ENCODE measurements around the gene HOXA9.

Gene HOXA9

DNA sequence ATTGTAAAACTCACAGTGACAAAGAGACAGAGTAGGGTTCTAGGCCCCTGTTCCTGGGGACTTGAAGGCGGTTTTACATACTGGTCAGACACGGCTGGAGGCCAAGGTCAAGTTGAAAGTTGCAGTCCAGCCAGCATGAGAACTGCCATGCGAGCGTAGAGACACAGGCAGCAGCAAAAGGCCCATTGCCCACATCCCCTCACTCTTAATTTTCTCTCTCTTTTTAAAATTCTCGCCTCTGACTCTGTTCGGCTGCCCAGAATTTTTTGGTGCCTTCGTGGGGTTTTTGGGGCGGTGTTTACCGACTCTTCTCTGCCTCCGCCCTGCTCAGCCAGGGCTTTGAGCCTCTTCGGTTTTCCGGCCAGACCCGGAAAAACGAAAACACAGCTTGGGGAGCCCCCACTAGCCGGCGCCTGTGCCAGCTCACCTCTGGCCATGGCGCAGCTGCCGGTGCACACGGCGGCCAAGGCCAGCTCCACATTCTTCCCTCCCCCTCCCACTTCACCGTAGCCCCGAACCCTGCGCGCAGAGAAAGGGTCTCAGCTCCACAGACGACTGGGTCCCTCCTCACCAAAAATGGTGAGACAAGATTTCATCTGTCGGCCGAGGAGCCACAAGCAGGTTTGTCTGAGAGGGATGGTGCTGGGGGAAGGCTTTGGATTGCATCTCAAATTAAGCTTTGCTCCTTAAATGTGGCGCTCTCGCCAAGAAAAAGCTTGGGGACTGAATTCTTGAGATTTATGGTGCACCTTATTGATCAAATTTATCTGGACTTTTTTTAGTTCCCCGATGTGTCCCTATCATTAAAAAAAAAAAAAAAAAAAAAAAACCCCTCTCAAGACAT, 36.9 kb upstream of the HOXA9 start:
- DNase-seq = peak; percentile 48
- in situ Hi-C loops (cut with MboI; ENCODE audit: low pct_unique_long_range_greater_than_20kb, low sequenced_read_pairs) = no loop called here

DNA sequence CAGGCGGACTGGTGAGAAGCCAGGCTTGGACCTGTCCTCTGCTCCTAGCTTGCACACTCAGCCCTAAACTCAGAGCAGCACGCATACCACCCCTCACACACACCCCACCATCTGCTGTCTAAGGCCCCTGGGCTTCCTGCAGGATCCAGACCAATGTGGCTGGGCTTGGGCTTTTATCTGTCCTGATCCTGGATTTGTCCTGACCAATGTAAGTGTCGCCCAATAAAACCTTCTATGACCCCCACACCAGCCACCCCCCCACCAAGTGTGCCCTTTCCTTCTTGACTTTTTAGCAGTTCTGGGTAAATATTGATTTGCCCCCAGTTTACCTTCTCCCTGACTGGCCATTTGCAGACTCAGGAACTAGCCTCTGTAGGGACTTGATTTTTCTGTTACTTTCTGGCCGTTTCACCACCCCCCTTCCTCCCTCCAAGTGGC, 36.3 kb upstream of the HOXA9 start:
- in situ Hi-C loops (cut with MboI; ENCODE audit: low pct_unique_long_range_greater_than_20kb, low sequenced_read_pairs) = no loop called here
- peak; percentile 60 for DNase-seq

DNA sequence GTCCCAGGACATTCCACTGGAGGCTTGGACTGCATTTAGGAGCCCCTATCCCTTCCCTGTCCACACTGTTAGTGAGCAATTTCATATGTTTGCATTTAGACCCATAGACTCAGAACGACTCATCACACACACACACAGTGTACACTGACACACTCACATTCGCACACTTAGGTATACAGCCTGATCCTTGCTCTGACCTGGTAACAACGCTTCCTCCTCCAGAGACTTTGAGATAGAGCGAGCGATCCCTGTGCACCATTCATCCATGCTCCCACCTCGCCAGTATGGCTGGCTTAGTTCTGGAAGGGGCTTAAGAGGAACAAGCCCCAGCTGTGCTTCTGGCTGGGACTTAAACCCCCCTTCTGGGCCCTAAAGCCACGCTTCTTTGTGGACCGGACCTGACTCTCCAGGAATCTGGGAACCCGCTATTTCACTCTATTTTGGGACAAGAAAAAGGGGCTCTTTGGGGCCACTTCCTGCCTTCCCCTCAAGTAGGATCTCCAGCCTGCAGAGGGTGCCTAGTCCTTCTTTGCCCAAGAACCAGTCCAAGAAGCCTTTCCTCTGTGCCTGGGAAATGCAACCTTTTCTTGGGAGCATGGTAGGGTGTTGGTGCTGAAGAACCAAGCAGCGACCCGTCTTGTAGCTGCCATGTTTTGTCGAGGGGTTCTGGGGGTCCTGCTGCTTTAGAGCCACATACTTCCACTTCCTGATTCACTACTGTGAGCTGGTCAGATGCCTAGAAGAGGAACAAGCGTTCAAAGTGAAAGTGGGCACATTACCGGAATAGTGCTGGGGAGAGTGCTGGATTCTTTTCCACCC, 35.6 kb upstream of the HOXA9 start:
- in situ Hi-C loops (cut with MboI; ENCODE audit: low pct_unique_long_range_greater_than_20kb, low sequenced_read_pairs) = no loop called here
- peak; percentile 85 for DNase-seq

DNA sequence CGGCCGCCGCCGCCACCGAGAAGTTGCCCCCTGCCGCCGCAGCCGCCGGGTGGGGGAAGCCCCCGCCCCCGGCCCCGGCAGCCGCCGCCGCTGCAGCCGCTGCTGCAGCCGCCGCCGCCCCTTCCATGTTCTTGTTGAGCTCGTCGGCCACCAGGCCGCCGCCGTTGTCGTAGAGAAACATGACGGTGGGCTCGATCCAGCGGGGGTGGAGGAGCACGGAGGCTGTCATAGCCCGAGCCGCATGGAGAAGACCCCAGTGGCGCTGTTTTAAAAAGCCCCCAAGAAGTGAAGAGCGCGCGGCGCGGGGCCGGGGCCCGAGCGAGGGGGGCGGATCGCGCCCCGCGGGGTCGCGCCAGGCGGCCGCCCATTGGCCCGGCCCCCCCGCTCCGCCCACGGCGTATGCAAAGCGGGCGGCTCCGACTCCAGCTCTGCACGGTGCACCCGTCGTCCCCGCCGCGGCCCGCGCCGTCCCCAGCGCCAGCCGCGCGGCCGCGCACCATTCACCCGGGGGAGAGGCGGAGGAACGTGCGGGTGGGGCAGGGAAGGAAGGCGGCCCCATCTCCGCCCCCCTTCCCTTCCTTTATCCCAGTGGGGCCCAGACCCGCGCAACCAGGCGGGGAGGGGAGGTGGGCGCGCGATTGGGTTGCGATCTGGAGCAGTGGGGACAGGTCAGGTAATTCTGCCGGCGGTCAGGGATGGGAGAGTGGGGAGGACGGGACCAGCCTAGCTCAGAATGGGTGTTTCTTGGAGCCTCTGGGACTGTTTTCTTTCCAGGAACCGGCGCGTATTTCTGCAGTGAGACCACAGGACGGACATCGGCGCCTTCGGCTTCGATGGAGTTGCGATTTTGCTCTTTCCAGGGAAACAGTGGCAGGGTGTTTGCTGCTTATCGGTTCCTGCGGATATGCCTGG, 34.8 kb upstream of the HOXA9 start, which contains the start of gene HOXA13:
Gene HOXA13 (minus strand): TSS at position 243 of the 912 bp plus-strand sequence. CDS start 14 bp downstream, at position 229.
- peak; percentile 90 for DNase-seq
- in situ Hi-C loops (cut with MboI; ENCODE audit: low pct_unique_long_range_greater_than_20kb, low sequenced_read_pairs) = loop anchor here (25.0 kb wide), 1 partner anchor 838 kb away; no protein-coding TSS in a partner anchor

DNA sequence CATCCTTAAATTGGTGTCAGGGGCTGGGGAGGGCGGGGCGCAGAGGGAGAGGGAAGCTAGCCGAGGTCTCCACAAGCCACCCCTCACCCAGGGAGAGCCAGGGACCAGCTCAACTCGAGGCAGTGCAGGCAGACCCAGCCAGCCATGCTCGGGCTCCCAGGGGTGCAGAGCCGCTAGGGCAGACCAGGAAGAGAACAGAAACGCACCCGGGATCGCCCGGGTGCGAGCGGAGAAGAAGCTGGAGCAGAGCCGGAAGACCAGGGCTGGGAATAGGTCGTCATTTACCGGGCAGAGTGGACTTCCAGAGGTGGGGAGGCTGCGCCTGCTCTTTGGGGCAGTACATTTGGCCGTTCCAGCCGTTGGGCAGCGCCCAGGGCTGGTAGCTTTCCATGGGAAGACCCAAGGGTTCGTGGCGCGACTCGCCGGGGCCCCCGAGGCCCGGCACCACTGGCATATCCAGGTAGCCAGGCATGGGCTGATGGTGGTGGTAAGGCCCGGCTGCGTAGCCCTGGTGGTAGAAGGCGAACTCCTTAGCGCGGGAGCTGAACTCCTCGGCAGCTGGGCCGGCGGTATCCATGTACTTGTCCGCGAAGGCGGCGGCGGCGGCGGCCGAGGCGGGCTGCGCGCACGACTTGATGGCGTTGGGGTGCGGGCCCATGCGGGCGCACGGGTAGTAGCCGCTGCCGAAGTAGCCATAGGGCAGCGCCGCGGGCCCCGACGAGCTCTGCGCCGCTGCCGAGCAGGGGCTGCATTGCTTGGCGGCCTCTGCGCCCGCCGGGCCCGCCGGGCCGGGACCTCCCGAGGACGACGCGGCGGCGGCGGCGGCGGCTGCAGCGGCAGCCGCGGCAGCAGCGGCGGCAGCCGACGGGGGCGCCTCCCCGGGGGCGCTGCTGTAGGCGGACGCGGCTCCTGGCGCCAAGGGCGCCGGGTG, 33.8 kb upstream of the HOXA9 start:
- in situ Hi-C loops (cut with MboI; ENCODE audit: low pct_unique_long_range_greater_than_20kb, low sequenced_read_pairs) = loop anchor here (25.0 kb wide), 1 partner anchor 837 kb away; no protein-coding TSS in a partner anchor
- DNase-seq = no peak

DNA sequence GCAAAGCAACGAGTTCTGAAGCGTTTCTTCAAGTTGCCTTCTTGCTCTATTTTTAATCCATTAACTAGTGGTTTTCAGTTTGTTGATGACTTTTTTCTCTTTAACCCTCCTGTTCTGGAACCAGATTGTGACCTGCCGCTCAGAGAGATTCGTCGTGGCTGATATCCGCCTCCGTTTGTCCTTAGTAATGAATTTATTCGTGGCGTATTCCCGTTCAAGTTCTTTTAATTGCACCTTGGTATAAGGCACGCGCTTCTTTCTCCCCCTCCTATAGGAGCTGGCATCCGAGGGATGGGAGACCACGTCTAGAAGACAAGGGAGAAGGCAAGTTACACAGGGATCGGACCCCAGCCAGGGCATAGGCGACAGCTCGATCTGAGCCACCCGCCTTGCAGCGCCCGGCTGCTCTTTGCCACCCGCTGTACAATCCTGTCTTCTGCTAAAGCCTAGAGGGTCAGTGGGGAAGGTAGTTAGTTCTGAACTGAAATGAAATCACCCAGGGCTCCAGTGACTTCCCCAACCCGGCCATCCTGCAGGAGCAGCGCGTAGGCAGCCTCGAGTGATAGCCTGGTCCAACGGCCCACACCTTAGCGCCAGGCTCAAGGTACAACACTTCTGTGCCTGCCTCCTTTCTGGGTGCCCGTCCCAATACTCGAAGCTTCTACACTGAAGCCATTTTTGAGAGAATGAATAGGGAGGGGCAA, 33.0 kb upstream of the HOXA9 start:
- in situ Hi-C loops (cut with MboI; ENCODE audit: low pct_unique_long_range_greater_than_20kb, low sequenced_read_pairs) = loop anchor here (25.0 kb wide), 1 partner anchor 836 kb away; no protein-coding TSS in a partner anchor

DNA sequence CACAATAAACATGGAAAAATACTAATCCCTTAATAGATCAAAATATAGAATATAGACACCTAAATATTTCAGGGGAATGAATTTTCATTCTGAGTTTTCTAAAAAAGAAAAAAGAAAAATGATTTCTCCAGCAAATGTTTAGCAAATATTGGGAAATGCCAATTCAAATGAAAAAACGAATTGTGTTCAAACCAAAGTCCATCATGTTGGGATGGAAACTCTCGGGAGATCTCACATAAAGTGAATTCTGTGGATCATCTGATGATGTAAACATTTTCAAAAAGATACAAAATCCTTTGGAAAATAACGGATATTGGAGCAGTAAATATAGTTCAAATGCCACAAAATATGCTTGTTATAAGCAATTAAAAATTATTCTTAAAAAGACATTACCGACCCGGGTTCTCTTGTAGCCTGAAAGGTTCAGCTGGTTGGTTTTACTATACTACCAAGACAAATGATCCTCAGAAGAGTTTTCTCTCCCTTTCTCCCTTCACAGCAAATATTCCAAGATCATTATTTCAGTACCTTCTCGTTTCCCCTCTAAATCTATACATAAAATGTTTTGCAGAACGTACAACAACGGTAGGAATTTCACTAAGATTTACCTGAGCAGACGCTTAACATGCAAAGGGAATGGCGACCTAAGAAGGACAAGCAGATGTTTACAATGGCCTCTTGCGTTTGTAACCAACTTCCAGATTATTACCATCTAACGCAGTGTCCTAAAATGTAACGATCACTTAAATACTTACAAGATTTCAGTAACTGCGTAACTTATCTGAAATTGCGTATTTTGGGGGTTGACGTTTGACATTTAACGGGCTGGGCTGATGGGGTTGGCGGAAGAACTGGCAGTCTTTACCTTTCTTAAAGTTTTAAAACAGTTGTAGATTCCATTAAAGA, 32.1 kb upstream of the HOXA9 start:
- DNase-seq = no peak
- in situ Hi-C loops (cut with MboI; ENCODE audit: low pct_unique_long_range_greater_than_20kb, low sequenced_read_pairs) = loop anchor here (25.0 kb wide), 1 partner anchor 835 kb away; no protein-coding TSS in a partner anchor

More for the DNA sequence above, 33.0 kb upstream of the HOXA9 start:
- peak; percentile 55 for DNase-seq

DNA sequence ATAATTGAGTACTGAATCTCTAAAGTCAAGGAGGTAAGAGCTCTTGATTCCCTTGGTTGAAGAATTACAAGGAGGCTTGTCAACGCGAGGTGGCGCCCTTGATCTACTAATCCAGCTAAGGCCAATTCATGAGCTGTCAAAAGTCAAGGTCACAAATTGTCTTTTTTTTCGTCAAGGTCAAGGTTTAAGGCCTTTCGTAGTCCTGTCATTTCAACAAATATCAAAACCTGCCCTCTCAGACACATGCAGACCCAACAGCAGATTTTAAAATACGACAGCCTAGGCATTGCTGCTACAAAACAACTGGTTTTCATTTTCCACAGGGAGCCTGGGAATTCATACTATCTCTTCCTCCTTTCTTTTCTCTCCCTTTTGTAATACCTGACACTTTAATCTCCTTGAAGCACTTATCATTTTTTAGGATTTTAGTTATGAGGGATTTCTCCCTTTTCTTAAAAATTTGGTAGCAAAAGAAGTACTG, 31.0 kb upstream of the HOXA9 start:
- DNase-seq = peak; percentile 84
- in situ Hi-C loops (cut with MboI; ENCODE audit: low pct_unique_long_range_greater_than_20kb, low sequenced_read_pairs) = loop anchor here (25.0 kb wide), 1 partner anchor 834 kb away; no protein-coding TSS in a partner anchor

DNA sequence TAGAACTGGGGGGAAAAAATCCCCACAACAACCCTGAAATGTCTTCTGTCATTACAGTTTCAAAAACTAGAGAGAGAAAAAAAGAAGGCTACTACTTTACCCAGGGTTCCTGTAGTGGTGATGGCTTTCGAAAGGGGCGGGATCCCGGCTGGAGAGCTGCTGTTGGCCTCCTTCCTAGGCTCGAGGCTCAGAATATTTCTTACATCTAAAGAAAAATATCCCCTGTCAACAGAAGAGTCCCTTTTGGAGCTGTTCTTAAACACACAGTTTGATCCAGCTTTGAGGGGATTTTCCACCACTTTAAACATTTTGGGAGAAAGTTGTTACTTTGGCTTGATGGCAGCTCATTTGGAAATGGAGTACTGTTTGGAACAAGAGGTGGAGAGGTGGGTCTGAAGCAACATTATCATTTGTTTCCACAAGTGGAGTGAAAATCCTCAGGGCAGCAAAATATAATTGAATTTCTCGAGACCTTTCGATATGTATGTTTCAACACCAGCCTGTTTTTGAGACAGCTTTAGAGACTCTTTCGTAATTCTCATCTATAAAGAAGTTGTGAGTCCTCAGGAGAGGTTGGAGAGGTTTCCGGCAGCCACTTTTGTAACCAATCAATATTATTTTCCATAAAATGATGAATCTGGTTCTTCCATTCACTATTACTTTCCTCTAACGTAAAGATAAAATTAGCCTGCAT, 29.5 kb upstream of the HOXA9 start:
- no peak for DNase-seq
- in situ Hi-C loops (cut with MboI; ENCODE audit: low pct_unique_long_range_greater_than_20kb, low sequenced_read_pairs) = loop anchor here (25.0 kb wide), 1 partner anchor 833 kb away; no protein-coding TSS in a partner anchor

DNA sequence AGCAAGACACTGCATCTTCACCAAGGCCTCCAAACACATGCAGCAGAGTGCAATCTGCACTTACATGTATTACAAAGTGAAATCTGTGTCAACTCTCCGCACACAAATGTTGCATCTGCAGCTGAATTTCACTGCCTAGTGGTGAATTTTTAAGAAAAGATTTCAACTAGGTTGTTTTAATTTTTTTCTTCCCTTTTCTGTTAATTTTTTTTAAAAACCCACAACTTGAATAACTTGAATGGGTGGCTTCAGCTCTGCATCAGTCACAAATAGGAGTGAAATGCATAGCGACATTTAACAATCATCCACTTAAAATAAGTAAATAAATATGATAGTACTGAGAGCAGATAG, 28.6 kb upstream of the HOXA9 start:
- DNase-seq = no peak
- in situ Hi-C loops (cut with MboI; ENCODE audit: low pct_unique_long_range_greater_than_20kb, low sequenced_read_pairs) = loop anchor here (25.0 kb wide), 1 partner anchor 832 kb away; no protein-coding TSS in a partner anchor

DNA sequence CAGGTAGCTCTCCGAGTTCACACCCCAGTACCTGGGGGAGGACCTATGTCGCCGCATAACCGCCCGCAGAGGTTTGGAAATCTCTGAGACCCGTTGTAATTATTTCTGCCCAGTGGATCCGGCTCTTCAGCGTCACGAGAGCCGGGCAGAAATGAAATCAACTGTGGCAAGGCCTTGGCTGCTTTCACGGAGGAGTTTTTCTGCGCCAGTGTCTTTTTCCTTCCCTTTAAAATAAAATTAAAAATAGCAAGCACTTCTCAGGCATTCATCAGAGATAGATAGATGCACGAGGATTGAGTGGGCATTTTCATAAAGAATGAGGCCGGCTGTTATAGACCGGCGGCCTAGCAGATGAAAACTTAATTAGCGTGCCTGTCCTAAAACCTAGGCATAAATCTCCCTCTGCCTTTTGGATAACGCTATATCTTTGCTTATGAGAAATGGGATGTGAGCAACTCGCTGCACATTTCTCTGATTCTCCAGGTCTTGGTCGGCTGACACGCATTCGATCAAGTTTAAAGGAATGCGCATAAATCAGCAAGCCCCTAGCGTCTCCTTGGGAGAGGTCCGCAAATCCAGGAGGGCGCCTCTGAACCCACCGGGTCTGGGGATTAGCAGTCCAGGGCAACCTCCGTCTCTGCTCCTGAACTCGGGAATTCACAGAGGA, 28.1 kb upstream of the HOXA9 start:
- DNase-seq = no peak
- in situ Hi-C loops (cut with MboI; ENCODE audit: low pct_unique_long_range_greater_than_20kb, low sequenced_read_pairs) = loop anchor here (25.0 kb wide), 1 partner anchor 831 kb away; no protein-coding TSS in a partner anchor

DNA sequence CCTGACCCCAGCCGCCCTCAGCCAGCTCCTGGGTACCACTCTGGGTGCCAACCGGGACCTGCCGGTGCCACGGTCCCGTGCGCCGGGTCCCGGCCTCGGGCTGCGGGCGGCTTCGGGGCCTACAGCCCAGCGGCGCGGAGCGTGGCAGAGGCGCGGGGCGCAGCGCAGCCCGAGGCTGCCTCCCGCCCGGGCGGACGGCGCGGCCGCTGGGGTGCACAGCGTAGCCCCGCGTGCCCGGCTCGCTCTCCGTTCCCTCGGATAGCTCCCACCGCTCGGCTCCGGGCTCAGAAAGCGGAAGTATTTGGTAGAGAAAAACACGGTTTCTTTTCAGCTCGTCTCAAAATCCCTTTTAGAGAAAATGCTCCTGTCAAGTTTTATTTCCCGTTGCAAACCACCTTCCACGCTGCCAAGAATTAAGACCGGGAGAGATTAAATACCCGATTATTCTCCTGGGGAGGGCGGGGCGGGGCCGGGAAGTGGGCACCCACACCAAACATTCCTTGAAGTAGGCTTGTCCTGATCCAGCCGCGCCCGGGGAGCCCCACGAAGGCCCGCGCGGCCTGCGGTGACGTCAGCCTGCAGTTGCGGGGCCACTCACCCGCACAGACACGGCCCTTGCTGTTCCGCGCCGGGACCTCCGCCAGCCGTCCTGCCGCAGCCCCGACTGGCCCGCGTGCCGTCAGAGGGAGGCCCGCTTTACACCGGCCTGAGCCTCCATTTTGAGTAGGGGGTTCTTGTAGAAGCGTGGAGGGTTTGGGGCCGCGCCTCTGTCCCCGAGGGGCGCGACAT, 27.4 kb upstream of the HOXA9 start:
- in situ Hi-C loops (cut with MboI; ENCODE audit: low pct_unique_long_range_greater_than_20kb, low sequenced_read_pairs) = loop anchor here (25.0 kb wide), 1 partner anchor 830 kb away; no protein-coding TSS in a partner anchor
- DNase-seq = peak; percentile 64

DNA sequence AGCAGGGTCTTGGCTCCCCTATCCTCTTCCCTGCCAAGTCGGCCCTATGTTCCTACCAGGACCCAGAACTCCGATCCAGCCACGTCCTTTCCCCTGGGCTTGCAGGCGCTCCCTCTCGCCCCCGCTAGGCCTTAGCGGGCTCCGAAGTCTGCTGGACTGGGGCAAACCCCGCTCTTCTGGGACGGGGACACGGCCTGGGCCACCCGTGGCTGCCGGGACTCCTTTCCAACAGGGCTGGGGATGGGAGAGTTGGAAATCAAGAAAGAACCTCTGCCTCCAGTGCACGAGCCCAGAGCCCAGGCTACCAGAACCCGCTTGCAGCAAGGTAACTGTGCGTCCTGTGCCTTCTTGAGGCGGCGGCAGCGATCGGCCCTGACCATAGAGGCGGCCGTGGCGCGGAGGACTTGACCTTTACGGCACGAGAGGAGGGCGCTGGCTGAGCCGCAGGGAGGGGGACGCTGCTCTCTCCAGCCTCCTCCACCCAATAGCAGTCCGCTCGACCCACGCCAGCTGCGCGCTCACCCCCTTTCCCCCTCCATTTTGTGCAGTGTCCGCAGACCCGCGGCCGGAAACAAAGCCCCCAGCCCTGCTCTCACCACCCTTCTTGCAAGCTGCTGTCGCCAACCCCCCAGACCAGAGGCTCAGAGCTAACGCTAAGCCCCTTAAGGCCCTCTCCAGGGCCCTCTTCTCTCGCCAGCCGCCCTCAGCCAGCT, 26.7 kb upstream of the HOXA9 start:
- no peak for DNase-seq
- in situ Hi-C loops (cut with MboI; ENCODE audit: low pct_unique_long_range_greater_than_20kb, low sequenced_read_pairs) = loop anchor here (25.0 kb wide), 1 partner anchor 830 kb away; no protein-coding TSS in a partner anchor
